GM18517 (cell line): ENCODE data around the gene SLC25A47.
"Not testable (repeated sequence)": the region's sequence is repeated elsewhere in the genome, so short reads cannot be mapped to it uniquely, and the experiment has no call there.

Experiments used
- ATAC-seq: cut with Tn5 transposase; IDR thresholded peaks from one replicate; pipeline ENCODE4 v1.9.1; 2021; ENCODE audit warnings: mild to moderate bottlenecking, moderate library complexity; ENCODE audit not compliant: unreplicated experiment

Gene SLC25A47

GRCh38 chr14:100342826-100343225 is 19.7 kb downstream of the SLC25A47 start:
- not testable (repeated sequence) for ATAC-seq

GRCh38 chr14:100344657-100345056 is 21.5 kb downstream of the SLC25A47 start:
- not testable (repeated sequence) for ATAC-seq

- ATAC-seq = no peak
Observed at GRCh38 chr14:100345711-100346110, 22.6 kb downstream of the SLC25A47 start.

GRCh38 chr14:100346306-100347091 is 23.4 kb downstream of the SLC25A47 start:
- no peak for ATAC-seq

GRCh38 chr14:100348253-100348729 is 25.2 kb downstream of the SLC25A47 start:
- no peak for ATAC-seq

GRCh38 chr14:100348784-100349685 is 25.9 kb downstream of the SLC25A47 start:
- no peak for ATAC-seq

GRCh38 chr14:100350276-100350926 is 27.3 kb downstream of the SLC25A47 start:
- ATAC-seq = no peak

- no peak for ATAC-seq
Observed at GRCh38 chr14:100350986-100351385, 27.8 kb downstream of the SLC25A47 start.

GRCh38 chr14:100358396-100358795 is 35.3 kb downstream of the SLC25A47 start:
- ATAC-seq = no peak

GRCh38 chr14:100359111-100359510 is 36.0 kb downstream of the SLC25A47 start:
- no peak for ATAC-seq

- ATAC-seq = no peak
Observed at GRCh38 chr14:100359881-100360280, 36.7 kb downstream of the SLC25A47 start.

- no peak for ATAC-seq
Observed at GRCh38 chr14:100361626-100362025, 38.5 kb downstream of the SLC25A47 start.

GRCh38 chr14:100362311-100362927 is 39.3 kb downstream of the SLC25A47 start:
- ATAC-seq = no peak

- ATAC-seq = no peak
Observed at GRCh38 chr14:100363053-100363452, 39.9 kb downstream of the SLC25A47 start.

- no peak for ATAC-seq
Observed at GRCh38 chr14:100364403-100364802, 41.3 kb downstream of the SLC25A47 start.

- no peak for ATAC-seq
Observed at GRCh38 chr14:100365741-100366140, 42.6 kb downstream of the SLC25A47 start.

GRCh38 chr14:100369019-100369418 is 45.9 kb downstream of the SLC25A47 start:
- no peak for ATAC-seq

GRCh38 chr14:100370003-100370402 is 46.9 kb downstream of the SLC25A47 start:
- no peak for ATAC-seq

- ATAC-seq = no peak
Observed at GRCh38 chr14:100371773-100372172, 48.6 kb downstream of the SLC25A47 start.

GRCh38 chr14:100372357-100373048 is 49.4 kb downstream of the SLC25A47 start:
- ATAC-seq = no peak
